PC-3 (cell line): ENCODE data around the gene SEMA5A.
A peak's percentile ranks its signal among the peaks of the same experiment; 100 is the strongest.

Source experiments
- CTCF ChIP-seq: fragments of 300-600 bp; sonication (generic); conservative IDR thresholded peaks from 2 replicates; pipeline ENCODE4 v1.5.1; 2017; ENCODE audit warnings: antibody characterized with exemption, low read depth, mild to moderate bottlenecking, low read length
- EZH2 ChIP-seq: fragments of 300-600 bp; sonication (generic); IDR thresholded peaks from one replicate; pipeline ENCODE4 v1.6.1; 2017; ENCODE audit warnings: antibody characterized with exemption, mild to moderate bottlenecking, low read length; ENCODE audit not compliant: unreplicated experiment

DNA sequence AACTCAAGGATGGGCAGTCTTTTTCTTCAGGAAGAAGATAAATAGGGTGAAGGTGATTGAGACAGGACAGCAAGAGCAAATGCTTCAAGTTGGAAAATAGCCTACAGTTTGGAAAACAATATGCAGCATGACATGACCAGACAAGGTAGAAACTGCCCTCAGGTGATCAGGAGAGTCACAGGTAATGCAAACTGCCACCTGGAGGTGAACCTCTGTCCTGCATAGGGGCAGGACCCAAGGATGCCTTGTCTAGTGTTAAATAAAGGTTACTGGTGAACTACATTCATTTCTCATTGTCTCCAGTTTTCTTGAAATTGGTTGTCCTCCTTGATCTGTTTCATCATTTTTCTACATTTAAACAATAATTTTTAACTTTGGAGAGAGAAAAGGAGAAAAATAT is 232.1 kb downstream of the SEMA5A start:
- TF ChIP-seq CTCF: peak; percentile 38; the same call in 1 of the 2 replicates
- TF ChIP-seq EZH2: no peak
